ENCODE results near the gene ANKRD6.
A peak's percentile ranks its signal among the peaks of the same experiment; 100 is the strongest.

The ANKRD6 gene

GRCh38 chr6:89475634-89476033 is 42.7 kb downstream of the ANKRD6 start:
- peak in 2 of 3 donors; percentile 18 to 19 for DNase-seq

DNA sequence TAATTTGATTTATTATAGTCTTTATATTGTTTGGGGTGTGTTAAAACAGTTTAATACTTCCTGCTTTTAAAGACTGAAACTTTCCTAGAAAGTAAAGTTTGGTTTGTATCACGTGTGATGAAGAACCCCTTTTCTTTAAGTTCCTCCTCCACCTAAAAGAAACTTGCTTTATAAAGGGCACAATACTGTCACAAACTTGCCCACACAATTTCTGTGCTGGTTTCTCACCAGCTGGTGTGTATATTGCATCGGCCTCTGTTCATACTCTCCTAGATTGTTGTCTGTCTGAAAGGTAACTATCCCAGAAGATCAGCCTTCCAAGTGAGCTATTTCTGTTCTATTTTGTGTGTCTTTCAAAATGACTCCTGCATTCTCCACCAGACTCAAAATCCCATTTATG is 46.9 kb downstream of the ANKRD6 start:
- DNase-seq = peak; percentile 20 to 46 (median 31)

GRCh38 chr6:89481695-89482094 is 48.7 kb downstream of the ANKRD6 start:
- DNase-seq = no peak

- DNase-seq = no peak
These were observed 49.2 kb downstream of the ANKRD6 start for GRCh38 chr6:89482126-89482525.

- DNase-seq = no peak
These were observed 50.3 kb downstream of the ANKRD6 start for GRCh38 chr6:89483111-89483720.

DNA sequence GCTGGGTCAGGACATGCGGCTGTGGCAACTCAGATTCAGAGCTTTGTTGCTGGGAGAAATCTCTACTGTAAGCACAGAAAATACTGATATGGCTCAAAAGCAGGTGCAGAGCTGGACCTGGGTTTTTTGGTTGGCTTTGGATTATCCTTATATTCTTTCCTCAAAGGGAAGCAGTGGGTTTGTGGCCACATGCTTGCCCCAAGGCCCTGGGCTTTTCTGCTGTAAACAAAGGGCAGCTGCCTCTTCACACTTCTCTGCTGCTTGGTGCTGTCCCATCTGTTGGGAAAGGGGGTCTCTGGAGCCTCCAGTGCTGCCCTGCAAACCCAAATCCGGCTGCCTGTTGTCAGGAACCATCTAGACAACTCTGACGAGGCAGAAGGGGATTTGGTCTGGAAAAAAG is 52.4 kb downstream of the ANKRD6 start:
- DNase-seq = no peak

DNA sequence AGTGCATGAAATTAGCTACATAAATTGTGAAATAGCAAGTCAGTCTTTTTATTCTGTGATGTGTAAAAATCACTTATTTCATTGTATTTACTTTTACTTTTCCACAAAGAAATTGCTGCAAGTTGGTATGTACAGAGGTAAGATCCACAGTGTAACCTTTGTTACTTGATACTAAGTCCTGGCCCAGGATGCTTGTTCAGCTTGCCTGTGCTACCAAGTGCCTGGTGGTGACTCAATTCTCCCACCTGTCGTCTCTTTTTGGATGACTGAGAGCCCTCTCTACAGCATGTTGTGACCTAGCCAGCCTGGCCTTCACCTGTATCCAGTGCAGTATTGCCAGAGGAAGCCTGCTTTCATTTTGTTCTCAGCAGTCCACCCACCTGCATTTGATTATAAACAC is 54.9 kb downstream of the ANKRD6 start:
- no peak for DNase-seq

GRCh38 chr6:89488438-89488837 is 55.5 kb downstream of the ANKRD6 start:
- no peak for DNase-seq

DNA sequence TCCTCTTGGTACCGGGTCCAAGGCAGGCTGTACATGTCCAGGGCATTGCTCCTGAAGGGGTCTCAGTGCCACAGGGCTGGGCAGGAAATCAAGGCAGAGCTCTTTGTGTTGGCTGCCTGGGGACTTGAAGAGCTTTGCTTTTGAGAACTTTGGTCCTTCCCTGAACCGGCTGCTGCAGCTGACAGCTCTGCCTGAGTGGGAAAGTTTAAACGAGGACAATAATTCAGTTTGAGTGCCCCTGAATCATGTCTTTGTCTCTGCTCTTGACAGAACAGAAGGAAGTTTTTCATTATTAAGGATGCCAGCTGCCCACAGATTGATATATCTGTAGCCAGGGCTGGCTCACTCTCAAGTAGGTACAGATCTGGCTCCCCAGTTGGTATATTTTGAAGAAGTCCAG is 56.1 kb downstream of the ANKRD6 start:
- no peak for DNase-seq

DNA sequence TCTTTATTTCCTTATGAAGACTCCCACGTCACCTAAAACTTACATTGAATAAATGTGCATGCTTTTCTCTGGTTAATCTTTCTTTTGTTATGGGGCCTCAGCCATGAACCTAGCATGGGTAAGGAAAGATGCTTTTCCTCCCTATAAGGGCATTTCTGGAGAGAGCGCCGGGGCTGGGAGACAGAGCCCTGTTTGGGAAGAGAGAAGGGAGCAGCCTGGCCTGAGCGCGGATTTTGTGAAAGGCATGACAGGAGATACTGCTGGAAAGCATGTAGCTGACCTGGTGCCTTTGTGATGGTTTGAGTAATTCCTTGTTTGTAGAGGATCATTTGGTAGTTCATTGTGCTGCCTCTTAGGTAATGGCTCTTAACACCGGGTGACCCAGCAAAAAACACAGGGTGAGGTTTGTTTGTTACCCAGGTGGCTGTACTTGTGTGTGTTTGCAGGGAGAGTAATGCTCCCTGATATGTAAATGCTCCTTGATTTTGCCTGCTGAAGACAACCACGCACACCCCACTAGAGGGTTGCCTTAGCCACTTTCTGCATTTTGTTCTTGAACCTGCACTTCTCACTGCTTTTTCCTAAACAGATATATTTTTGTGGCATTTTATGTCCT is 59.2 kb downstream of the ANKRD6 start:
- no peak for DNase-seq

- no peak for DNase-seq
These were observed 61.3 kb downstream of the ANKRD6 start for GRCh38 chr6:89494131-89494793.

- DNase-seq = no peak
These were observed 63.1 kb downstream of the ANKRD6 start for GRCh38 chr6:89495961-89496535.

DNA sequence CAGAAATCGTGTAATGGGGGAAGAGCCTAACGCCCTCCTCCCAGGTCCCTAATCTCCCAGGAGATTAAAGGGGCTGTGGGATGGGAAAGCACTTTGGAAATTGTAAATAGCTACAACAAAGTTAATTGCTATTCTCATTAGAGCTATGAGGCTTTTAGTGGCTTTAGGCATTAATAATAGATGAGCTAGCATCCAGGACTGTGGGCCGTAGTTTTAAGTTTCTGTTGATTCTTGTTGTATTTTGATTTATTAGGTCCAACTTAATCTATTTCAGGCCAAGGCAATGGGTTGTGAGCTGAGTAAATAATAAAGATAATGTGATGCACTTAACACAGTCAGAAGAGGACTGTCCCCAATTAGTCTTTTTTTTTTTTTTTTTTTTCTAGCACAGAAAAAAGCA is 67.7 kb downstream of the ANKRD6 start:
- DNase-seq = no peak

DNA sequence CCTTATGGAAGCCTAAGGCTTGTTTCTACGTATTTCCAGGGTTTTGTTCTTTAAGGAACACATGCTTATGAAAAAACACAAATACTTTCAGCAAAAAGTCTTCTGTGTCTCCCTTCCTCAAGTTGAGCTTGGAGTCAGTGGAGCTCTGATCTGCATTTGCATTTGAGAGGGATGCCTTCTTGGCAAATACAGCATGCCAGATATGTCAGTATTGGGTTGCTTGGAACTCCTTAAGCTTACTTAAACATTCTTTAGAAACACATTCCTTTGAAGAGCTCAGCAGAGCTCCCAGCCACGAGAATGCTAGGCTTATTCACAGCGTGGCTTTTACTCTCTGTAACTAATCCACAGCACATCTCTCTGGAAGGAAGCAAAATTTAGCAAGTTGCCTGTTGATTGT is 68.3 kb downstream of the ANKRD6 start:
- no peak for DNase-seq

- no peak for DNase-seq
These were observed 68.8 kb downstream of the ANKRD6 start for GRCh38 chr6:89501753-89502152.

DNA sequence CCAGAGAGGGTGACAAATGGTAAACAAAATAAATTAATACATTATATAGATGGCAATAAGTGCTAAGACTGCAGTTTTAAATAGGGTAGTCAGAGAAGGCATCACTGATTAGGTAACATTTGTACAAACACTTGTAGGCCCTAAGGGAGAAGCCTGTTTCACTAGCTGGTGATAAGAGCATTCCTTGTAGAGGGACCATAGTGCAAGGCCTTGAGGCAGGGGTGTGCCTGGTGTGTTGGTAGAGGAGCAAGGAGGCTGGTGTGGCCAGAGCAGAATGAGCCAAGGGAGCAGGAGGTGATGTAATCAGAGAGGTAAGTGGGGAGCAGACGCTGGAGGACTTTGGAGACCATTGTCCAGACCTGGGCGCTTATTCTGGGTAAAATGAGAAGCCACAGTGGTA is 70.7 kb downstream of the ANKRD6 start:
- no peak for DNase-seq

DNA sequence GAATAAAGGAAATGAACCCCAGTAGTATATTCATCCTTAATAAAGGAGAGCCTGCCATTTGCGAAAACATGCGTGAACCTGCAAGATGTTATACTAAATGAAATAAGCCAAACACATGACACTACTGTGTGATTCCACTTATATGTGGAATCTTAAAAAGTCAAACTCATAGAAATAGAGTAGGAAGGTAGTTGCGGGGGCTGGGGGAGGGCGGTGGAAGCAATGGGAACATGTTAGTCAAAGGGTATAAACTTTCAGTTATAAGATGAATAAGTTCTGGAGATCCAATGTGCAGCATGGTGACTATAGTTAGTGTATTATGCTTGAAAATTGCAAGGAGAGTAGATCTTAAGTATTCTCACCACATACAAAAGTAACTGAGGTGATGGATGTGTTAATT is 72.9 kb downstream of the ANKRD6 start:
- no peak for DNase-seq

- no peak for DNase-seq
These were observed 74.0 kb downstream of the ANKRD6 start for GRCh38 chr6:89506716-89507617.

DNA sequence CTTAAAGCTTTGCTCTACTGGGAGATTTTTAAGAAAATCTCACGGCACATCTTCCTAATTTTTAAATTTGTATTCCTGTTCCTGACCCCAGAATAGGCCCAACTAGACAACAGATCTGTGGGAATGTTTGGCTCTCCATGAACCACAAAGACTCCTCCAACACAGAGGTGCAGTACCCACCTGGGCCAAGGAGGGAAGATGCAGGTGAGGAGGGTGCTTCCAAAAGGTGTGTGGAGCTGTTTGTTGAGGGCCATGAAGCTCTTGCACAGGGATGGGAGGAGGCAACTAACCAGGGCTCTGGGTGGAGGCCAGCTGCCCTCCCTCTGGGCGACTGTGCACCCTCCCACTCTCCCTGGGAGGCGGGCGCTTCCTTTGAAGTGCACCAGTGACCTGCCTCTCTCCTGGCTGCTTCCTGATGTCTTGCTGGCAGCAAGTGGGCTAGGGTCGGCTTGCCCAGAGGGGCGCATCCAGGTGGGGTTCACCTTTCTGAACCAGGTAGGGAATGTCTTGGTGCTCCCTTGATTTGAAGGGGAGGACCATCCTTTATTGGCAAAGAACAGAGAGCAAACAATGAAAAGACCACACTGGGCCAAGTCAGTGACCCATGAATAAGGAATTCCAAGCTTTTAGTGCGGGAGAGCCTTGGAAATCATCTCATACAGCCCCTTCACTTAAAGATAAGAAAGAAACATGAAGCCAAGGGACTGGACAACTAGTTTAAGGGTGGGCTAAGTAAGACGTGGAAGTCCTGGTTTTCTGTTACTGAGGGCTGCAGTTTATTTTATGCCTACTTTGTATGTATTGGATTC is 76.0 kb downstream of the ANKRD6 start:
- no peak for DNase-seq

DNA sequence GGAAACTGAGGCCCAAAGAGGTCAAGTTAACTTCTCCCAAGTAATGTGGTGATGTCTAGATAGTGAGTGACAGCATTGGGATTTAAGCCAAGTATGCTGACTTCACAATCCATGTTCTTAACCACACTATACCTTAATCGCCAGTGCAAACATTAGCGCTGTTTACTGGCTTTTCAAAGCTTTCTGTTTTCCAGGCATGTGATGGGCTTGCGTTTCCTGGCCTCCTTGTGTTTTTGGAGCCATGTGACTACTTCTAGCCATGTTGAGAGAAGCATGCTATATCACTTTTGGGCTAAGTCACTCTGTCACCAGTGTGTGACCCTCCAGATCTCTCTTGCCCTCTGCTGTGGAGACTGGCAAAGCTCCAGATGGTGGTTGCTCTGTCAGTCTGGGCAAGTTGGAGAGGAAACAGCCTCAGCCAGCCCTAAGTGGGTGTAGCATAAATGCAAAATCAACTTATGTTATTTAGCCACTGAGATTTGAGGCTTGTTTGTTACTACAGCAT is 76.9 kb downstream of the ANKRD6 start:
- DNase-seq = peak in 2 of 3 donors; percentile 6 to 19

- DNase-seq = no peak
These were observed 77.4 kb downstream of the ANKRD6 start for GRCh38 chr6:89510393-89510792.
